OCI-LY7 (cell line): ENCODE measurements around the gene INPP5A. TPM values are rescaled to one million over a fixed set of nuclear protein-coding genes. Genes with fewer than 3 reads are reported as not detected.

Experiments
- BruUV-seq: library from RNA; stranded (reverse); fragments of 400-500 nt; replicated peaks from 2 replicates; lab custom pipeline; 2021; lab: Mats Ljungman, UMichigan
- CTCF ChIA-PET: fragments of 300-600 bp; sonication (Branson Sonifier 250); formaldehyde crosslinking; loops from one replicate; lab custom pipeline; 2022; ENCODE audit warnings: antibody characterized with exemption; ENCODE audit not compliant: unreplicated experiment; lab: Charles Lee
- POLR2A ChIA-PET: fragments of 300-600 bp; sonication (Branson Sonifier 250); formaldehyde crosslinking; loops from one replicate; lab custom pipeline; 2022; ENCODE audit warnings: antibody characterized with exemption; lab: Charles Lee
- DNase-seq: peaks from one replicate; pipeline ENCODE4 v3.0.0-alpha.2; 2015; ENCODE audit warnings: low spot score
- H2AFZ ChIP-seq: fragments of 200-600 bp; sonication (generic), shearing (Covaris generic); 2 replicates; pipeline ENCODE4 v1.6.1; 2014; ENCODE audit warnings: mild to moderate bottlenecking, antibody characterized with exemption, low read length, moderate library complexity
- H3K27ac ChIP-seq: fragments of 200-600 bp; sonication (generic); 2 replicates; pipeline ENCODE4 v1.5.1; 2014; ENCODE audit warnings: mixed run types, low read depth, mild to moderate bottlenecking, moderate library complexity, low read length, inconsistent platforms; ENCODE audit not compliant: poor library complexity, severe bottlenecking
- H3K36me3 ChIP-seq: fragments of 200-600 bp; sonication (generic); 2 replicates; pipeline ENCODE4 v1.6.1; 2014; ENCODE audit warnings: mild to moderate bottlenecking, antibody characterized with exemption, low read length, moderate library complexity, mixed read lengths; ENCODE audit not compliant: insufficient read depth
- H3K4me1 ChIP-seq: fragments of 200-600 bp; sonication (generic); 2 replicates; pipeline ENCODE4 v1.5.1; 2014; ENCODE audit warnings: mild to moderate bottlenecking, low read length; ENCODE audit not compliant: insufficient read depth, poor library complexity, severe bottlenecking
- H3K4me2 ChIP-seq: fragments of 200-600 bp; sonication (generic); 2 replicates; pipeline ENCODE4 v1.6.1; 2014; ENCODE audit warnings: mild to moderate bottlenecking, low read length
- H3K4me3 ChIP-seq: fragments of 200-600 bp; sonication (generic); 2 replicates; pipeline ENCODE4 v1.5.1; 2014; ENCODE audit warnings: mild to moderate bottlenecking, low read depth, low read length; ENCODE audit not compliant: poor library complexity, severe bottlenecking
- H3K79me2 ChIP-seq: fragments of 200-600 bp; sonication (generic); 2 replicates; pipeline ENCODE4 v1.6.1; 2016; ENCODE audit warnings: low read depth, mild to moderate bottlenecking, low read length, moderate library complexity, mixed read lengths; ENCODE audit not compliant: insufficient read depth
- H3K9me2 ChIP-seq: fragments of 200-600 bp; sonication (generic); 2 replicates; pipeline ENCODE4 v1.6.1; 2016; ENCODE audit warnings: mild to moderate bottlenecking, low read length, mixed read lengths; ENCODE audit not compliant: insufficient read depth
- H3K9me3 ChIP-seq: fragments of 200-600 bp; sonication (generic); 2 replicates; pipeline ENCODE4 v1.6.1; 2014; ENCODE audit warnings: mild to moderate bottlenecking, mixed run types, low read length, mixed read lengths
- H4K20me1 ChIP-seq: fragments of 200-600 bp; sonication (generic); 2 replicates; pipeline ENCODE4 v1.6.1; 2014; ENCODE audit warnings: mild to moderate bottlenecking, antibody characterized with exemption, low read length, moderate library complexity, mixed read lengths; ENCODE audit not compliant: insufficient read depth
- EZH2phosphoT487 ChIP-seq: fragments of 200-600 bp; sonication (generic); IDR thresholded peaks from 2 replicates; pipeline ENCODE4 v1.6.1; 2018; ENCODE audit warnings: low read depth, borderline replicate concordance, mild to moderate bottlenecking, mixed run types, antibody characterized with exemption, low read length, moderate library complexity, mixed read lengths
- intact Hi-C: fragments of 100-400 bp; cut with micrococcal nuclease; formaldehyde crosslinking; loops from one replicate; pipeline ENCODE4 v1.10.0; 2022; ENCODE audit not compliant: unreplicated experiment
- total RNA-seq, 2 experiments: library from RNA; depleted of rRNA in 1 of 2; stranded (reverse); fragments of >200 nt in 1 of 2; shearing (Covaris generic) in 1 of 2; gene quantifications; 2 replicates each; pipeline ENCODE4 v1.2.3, GENCODE V29; 2014 to 2022
- TF ChIP-seq, protein P1 (sequence below): fragments of 200-600 bp; sonication (generic); conservative IDR thresholded peaks from 2 replicates; pipeline ENCODE4 v1.5.1; 2014; ENCODE audit warnings: mild to moderate bottlenecking, antibody characterized with exemption, low read length, moderate library complexity, mixed read lengths

The INPP5A gene
- total RNA-seq, 2 experiments from 2014 or later, result 14.5 to 18.4 TPM

DNA sequence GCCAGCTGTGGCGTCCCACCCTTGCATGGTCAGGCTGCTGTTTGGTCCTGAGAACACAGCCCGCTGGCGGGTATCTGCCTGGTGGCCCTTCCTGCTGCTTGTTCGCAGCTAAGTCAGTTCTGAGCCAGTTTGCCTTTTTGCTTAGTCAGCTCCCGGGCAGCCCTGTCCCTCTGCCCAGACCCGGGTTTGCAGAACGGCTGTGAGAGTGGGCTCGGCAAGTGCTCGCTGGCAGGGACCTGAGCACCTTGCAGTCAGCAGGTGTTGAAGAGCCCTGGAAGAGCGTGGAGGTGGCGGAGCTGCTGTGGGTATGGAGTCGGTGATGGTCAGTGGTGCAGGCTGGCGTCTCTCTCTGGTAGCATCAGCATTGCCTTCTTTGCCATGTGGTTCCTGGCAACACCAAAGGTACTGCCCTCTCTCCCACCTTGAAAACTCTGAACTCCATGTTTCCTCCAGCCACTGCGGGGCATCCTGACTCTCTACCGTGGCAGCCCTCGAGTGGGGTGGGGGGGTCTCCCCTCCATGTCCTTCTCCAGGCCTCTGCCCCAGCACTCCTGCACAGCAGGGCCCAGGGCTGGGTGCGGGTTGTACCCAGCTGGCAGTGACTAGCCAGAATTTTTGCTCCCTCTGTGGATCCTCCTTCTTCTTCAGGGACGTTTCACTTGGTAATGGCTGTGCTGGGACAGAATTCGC is 4.6 kb downstream of the INPP5A start:
- POLR2A ChIA-PET, result interaction anchor here (3.7 kb wide), 1 partner anchor 8 kb away, joined by 20 read pairs; no protein-coding TSS in a partner anchor
- H3K4me3 ChIP-seq, result no peak overlapping the region
- no peaks in the 10 kb centered on the region for H3K9me2 ChIP-seq
- H3K4me1 ChIP-seq, result peaks cover 66% of the 10 kb centered on the region
- no peaks in the 10 kb centered on the region for H3K9me3 ChIP-seq
- no peak overlapping the region for H3K27ac ChIP-seq
- no TSS peak for BruUV-seq
- intact Hi-C loops, result no loop called here
- H3K36me3 ChIP-seq, result no peaks in the 10 kb centered on the region
- no peak for TF ChIP-seq EZH2phosphoT487
- TF ChIP-seq, protein P1, sequence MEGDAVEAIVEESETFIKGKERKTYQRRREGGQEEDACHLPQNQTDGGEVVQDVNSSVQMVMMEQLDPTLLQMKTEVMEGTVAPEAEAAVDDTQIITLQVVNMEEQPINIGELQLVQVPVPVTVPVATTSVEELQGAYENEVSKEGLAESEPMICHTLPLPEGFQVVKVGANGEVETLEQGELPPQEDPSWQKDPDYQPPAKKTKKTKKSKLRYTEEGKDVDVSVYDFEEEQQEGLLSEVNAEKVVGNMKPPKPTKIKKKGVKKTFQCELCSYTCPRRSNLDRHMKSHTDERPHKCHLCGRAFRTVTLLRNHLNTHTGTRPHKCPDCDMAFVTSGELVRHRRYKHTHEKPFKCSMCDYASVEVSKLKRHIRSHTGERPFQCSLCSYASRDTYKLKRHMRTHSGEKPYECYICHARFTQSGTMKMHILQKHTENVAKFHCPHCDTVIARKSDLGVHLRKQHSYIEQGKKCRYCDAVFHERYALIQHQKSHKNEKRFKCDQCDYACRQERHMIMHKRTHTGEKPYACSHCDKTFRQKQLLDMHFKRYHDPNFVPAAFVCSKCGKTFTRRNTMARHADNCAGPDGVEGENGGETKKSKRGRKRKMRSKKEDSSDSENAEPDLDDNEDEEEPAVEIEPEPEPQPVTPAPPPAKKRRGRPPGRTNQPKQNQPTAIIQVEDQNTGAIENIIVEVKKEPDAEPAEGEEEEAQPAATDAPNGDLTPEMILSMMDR, result no peak
- H3K4me2 ChIP-seq, result no peak overlapping the region
- CTCF ChIA-PET, result no interaction called here
- no peak for DNase-seq
- H4K20me1 ChIP-seq, result peaks cover 9% of the 10 kb centered on the region
- no peak overlapping the region for H2AFZ ChIP-seq
- peaks cover 5% of the 10 kb centered on the region; the same call in 1 of the 2 replicates for H3K79me2 ChIP-seq

DNA sequence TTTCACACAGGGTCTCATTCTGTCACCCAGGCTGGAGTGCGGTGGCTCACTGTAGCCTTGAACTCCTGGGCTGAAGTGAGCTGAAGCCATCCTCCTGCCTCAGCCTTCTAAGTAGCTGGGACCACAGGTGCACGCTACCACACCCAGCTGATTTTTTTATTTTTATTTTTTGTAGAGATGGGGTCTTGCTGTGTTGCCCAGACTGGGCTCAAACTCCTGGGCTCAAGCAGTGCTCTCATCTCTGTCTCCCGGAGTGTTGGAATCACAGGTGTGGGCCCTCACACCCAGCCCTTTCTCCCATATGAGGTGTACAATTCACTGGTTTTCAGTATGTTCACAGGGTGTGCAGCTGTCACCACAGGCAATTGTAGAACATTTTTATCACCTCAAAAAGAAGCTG is 5.2 kb downstream of the INPP5A start:
- Histone ChIP-seq H3K4me3 (no peak overlapping the region), H3K36me3 (no peaks in the 10 kb centered on the region), H3K9me2 (no peaks in the 10 kb centered on the region), H2AFZ (no peak overlapping the region), H3K27ac (no peak overlapping the region), H4K20me1 (peaks cover 9% of the 10 kb centered on the region), H3K4me1 (peaks cover 71% of the 10 kb centered on the region), H3K79me2 (peaks cover 5% of the 10 kb centered on the region; the same call in 1 of the 2 replicates), H3K9me3 (no peaks in the 10 kb centered on the region), H3K4me2 (no peak overlapping the region)
- DNase-seq, result no peak
- TF ChIP-seq, protein P1, result no peak
- TF ChIP-seq EZH2phosphoT487, result no peak
- ChIA-PET POLR2A (interaction anchor here (0.6 kb wide), 1 partner anchor 96 kb away, joined by 3 read pairs; no protein-coding TSS in a partner anchor), CTCF (no interaction called here)
- BruUV-seq, result no TSS peak
- intact Hi-C loops, result no loop called here
